ENCODE measurements around the gene NLGN4X.

NLGN4X gene

GRCh38 chrX:6151971-6152370 lies 76.7 kb downstream of the NLGN4X start:
- no peak for DNase-seq (ENCODE audit: low spot score)

- DNase-seq (ENCODE audit: low spot score) = peak; percentile 46
These were observed 79.4 kb downstream of the NLGN4X start for GRCh38 chrX:6149060-6149872.

- no peak for DNase-seq (ENCODE audit: low spot score)
These were observed 94.4 kb downstream of the NLGN4X start for GRCh38 chrX:6134255-6134654.

GRCh38 chrX:6132970-6133369 lies 95.7 kb downstream of the NLGN4X start:
- DNase-seq (ENCODE audit: low spot score) = no peak

GRCh38 chrX:6131287-6131686 lies 97.4 kb downstream of the NLGN4X start:
- no peak for DNase-seq (ENCODE audit: low spot score)

GRCh38 chrX:6129195-6129594 lies 99.5 kb downstream of the NLGN4X start:
- DNase-seq (ENCODE audit: low spot score) = no peak

- DNase-seq (ENCODE audit: low spot score) = no peak
These were observed 108.3 kb downstream of the NLGN4X start for GRCh38 chrX:6120329-6120728.

GRCh38 chrX:6095469-6095868 lies 133.2 kb downstream of the NLGN4X start:
- no peak for DNase-seq (ENCODE audit: low spot score)

- DNase-seq (ENCODE audit: low spot score) = no peak
These were observed 154.1 kb downstream of the NLGN4X start for GRCh38 chrX:6074532-6074931.

- DNase-seq (ENCODE audit: low spot score) = no peak
These were observed 156.9 kb downstream of the NLGN4X start for GRCh38 chrX:6071731-6072130.

- no peak for DNase-seq (ENCODE audit: low spot score)
These were observed 161.1 kb downstream of the NLGN4X start for GRCh38 chrX:6067600-6067999.

GRCh38 chrX:6053141-6053540 lies 175.5 kb downstream of the NLGN4X start:
- DNase-seq (ENCODE audit: low spot score) = peak; percentile 9

- DNase-seq (ENCODE audit: low spot score) = peak; percentile 1
These were observed 176.4 kb downstream of the NLGN4X start for GRCh38 chrX:6052111-6052745.

GRCh38 chrX:6049132-6049531 lies 179.5 kb downstream of the NLGN4X start:
- DNase-seq (ENCODE audit: low spot score) = no peak

GRCh38 chrX:6041630-6042029 lies 187.0 kb downstream of the NLGN4X start:
- DNase-seq (ENCODE audit: low spot score) = no peak

- DNase-seq (ENCODE audit: low spot score) = no peak
These were observed 199.7 kb downstream of the NLGN4X start for GRCh38 chrX:6029014-6029413.

GRCh38 chrX:6026980-6027379 lies 201.7 kb downstream of the NLGN4X start:
- peak; percentile 9 for DNase-seq (ENCODE audit: low spot score)

GRCh38 chrX:6026429-6026828 lies 202.2 kb downstream of the NLGN4X start:
- DNase-seq (ENCODE audit: low spot score) = peak; percentile 20

GRCh38 chrX:6024204-6024603 lies 204.5 kb downstream of the NLGN4X start:
- no peak for DNase-seq (ENCODE audit: low spot score)

GRCh38 chrX:6021316-6022091 lies 207.2 kb downstream of the NLGN4X start:
- peak; percentile 55 for DNase-seq (ENCODE audit: low spot score)

- DNase-seq (ENCODE audit: low spot score) = no peak
These were observed 209.6 kb downstream of the NLGN4X start for GRCh38 chrX:6019076-6019475.

GRCh38 chrX:6015423-6015822 lies 213.2 kb downstream of the NLGN4X start:
- DNase-seq (ENCODE audit: low spot score) = no peak

- no peak for DNase-seq (ENCODE audit: low spot score)
These were observed 216.3 kb downstream of the NLGN4X start for GRCh38 chrX:6012357-6012756.
